Adipocyte (in vitro differentiated cells): ENCODE data around the gene TRIP12.
"Not testable (repeated sequence)": the region's sequence is repeated elsewhere in the genome, so short reads cannot be mapped to it uniquely, and the experiment has no call there.

Experiments used
- DNase-seq: peaks from one replicate; pipeline ENCODE4 v3.0.0-alpha.2; 2015; ENCODE audit warnings: low read depth
- H3K27me3 ChIP-seq: replicated peaks from 2 replicates; pipeline ENCODE4 v1.7.0; 2013; ENCODE audit warnings: mild to moderate bottlenecking, low read length, moderate library complexity; ENCODE audit not compliant: control insufficient read depth, insufficient read depth
- H3K36me3 ChIP-seq: 2 replicates; pipeline ENCODE4 v1.7.0; 2013; ENCODE audit warnings: low read length, mild to moderate bottlenecking, moderate library complexity; ENCODE audit not compliant: control insufficient read depth, insufficient read depth, severe bottlenecking
- H3K4me1 ChIP-seq: 2 replicates; pipeline ENCODE4 v1.7.0; 2013; ENCODE audit warnings: mild to moderate bottlenecking, low read length, moderate library complexity; ENCODE audit not compliant: control insufficient read depth, insufficient read depth
- H3K4me3 ChIP-seq: 2 replicates; pipeline ENCODE4 v1.7.0; 2013; ENCODE audit warnings: mild to moderate bottlenecking, low read length, moderate library complexity
- H3K9ac ChIP-seq: 2 replicates; pipeline ENCODE4 v1.7.0; 2013; ENCODE audit warnings: mild to moderate bottlenecking, low read length, moderate library complexity
- H3K9me3 ChIP-seq: 2 replicates; pipeline ENCODE4 v1.7.0; 2013; ENCODE audit warnings: mild to moderate bottlenecking, low read length, moderate library complexity; ENCODE audit not compliant: control insufficient read depth

The TRIP12 gene

DNA sequence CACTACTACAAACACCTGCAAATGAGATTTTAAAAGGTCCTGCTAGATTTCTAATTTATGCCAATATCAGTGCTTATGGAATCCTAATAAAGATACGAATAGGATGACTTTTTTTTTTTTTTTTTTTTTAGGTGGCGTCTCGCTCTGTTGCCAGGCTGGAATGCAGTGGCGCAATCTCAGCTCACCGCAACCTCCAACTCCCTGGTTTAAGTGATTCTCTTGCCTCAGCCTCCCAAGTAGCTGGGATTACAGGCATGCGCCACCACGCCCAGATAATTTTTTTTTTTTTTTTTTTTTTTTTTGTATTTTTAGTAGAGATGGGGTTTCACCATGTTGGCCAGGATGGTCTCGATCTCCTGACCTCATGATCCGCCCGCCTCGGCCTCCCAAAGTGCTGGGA, 135.5 kb downstream of the TRIP12 start:
- not testable (repeated sequence) for H3K9me3 ChIP-seq, H3K4me1 ChIP-seq, DNase-seq, H3K9ac ChIP-seq, H3K27me3 ChIP-seq, H3K4me3 ChIP-seq
- H3K36me3 ChIP-seq: peaks cover 83% of the 10 kb centered on the region

DNA sequence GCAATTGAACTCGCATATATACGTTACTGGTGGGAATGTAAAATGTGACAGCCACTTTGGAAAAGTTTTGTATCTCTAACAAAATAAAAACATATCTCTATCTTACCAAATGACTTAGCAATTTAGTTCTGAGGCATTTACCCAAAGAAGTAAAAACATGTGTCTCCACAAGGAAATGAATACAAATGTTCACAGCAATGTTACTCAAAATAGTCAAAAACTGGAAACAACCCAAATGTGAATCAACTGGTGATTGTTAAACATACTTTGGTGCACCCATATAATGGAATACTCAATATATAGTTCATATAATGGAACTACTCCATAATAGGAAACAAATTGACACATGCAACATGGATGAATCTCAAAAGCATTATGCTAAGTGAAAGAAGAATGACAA, 137.0 kb downstream of the TRIP12 start:
- no peaks in the 10 kb centered on the region for H3K9me3 ChIP-seq
- DNase-seq: peak; percentile 49
- no peak overlapping the region for H3K9ac ChIP-seq
- H3K4me1 ChIP-seq: peaks cover 12% of the 10 kb centered on the region
- no peaks in the 10 kb centered on the region for H3K27me3 ChIP-seq
- H3K4me3 ChIP-seq: no peak overlapping the region
- H3K36me3 ChIP-seq: peaks cover 80% of the 10 kb centered on the region

DNA sequence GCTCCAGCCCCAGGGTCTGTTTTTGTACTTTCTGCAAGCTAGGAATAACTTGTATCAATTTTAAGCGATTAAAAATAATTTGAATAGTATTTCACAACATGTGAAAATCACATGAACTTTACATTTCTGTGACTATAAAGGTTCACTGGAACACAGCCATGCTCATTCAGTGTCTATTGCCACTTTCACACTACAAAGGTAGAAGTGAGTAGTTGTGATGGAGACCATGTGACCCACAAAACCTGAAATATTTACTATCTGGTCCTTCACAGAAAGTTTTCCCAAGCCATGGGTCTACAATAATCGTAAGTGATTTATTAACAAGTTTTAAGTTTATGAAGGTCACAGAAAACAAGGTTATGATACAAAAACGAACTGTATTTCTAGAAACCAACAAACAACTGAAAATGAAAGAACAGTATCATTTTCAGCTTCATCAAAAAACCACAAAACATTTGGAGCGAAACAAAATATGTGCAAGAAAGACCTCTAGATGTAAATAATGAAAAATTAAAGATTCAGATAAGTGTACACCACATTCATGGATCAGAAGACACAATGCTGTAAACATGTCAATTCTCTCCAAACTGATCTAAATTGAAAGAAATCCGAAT, 138.6 kb downstream of the TRIP12 start:
- Histone ChIP-seq H3K36me3 (peaks cover 80% of the 10 kb centered on the region), H3K4me3 (no peak overlapping the region), H3K4me1 (peaks cover 12% of the 10 kb centered on the region), H3K27me3 (no peaks in the 10 kb centered on the region), H3K9me3 (no peaks in the 10 kb centered on the region), H3K9ac (no peak overlapping the region)
- no peak for DNase-seq

DNA sequence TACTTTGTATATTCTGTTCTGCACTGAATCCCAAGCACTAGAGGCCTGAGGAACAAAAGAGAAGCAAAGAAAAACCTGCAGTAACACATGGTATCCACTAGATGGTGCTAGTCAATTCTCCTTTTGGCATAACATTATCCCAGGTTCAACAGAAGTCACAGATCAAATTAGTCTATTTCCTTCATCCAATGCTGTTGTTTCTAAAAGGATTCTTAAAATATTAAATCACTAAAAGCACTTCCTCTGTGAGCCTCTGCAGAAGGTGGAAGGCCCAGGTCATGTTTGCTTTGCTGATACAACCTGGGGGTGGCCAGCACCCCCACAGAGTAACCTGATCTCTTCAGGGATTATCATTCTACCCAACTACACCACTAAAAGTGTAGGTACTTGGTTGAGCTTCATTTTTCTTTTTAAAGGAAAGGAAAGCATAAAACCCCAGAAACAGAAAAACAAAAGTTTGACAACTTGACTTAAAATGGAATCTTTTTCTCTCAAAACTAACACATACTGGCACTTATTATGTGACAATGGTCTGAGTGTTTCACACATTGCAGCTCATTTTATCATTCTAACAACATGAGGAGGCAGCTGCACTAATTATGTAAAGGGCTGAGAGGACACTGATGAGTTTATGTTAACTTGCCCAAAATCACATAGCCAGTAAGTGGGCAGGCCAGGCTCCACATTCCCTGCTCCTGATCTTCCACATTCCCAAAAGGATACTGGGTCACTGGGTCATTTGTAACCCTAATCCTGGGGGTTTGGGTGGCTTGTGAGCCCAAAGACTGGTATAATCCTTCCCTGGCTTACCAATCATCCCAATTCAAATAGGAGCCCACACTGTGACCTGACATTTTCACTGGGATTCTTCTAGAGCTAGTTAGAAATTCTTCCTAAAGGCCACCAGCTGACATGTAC, 140.7 kb downstream of the TRIP12 start:
- Histone ChIP-seq H3K4me1 (peaks cover 12% of the 10 kb centered on the region), H3K9ac (no peak overlapping the region), H3K27me3 (no peaks in the 10 kb centered on the region), H3K4me3 (no peak overlapping the region), H3K36me3 (peaks cover 81% of the 10 kb centered on the region), H3K9me3 (no peaks in the 10 kb centered on the region)
- DNase-seq: peak; percentile 77

DNA sequence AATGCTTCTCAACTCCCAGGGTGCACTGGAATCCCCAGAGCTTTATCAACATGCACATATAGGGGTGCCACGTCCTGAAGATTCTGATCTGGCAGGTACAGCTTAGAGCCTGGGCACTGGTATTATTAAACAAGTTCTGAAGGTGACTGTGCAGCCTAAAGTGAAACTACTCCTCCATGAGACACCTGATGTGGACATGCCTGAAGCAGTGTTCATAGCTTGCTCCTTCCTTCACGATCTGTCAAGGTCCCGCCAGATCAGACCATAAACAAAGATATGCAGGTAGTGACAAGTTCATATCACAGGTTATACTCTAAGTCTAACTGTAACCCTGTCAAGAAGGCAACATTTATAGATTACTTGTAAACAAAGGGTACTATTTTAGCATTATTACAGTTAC, 142.2 kb downstream of the TRIP12 start:
- Histone ChIP-seq H3K9ac (no peak overlapping the region), H3K36me3 (peaks cover 82% of the 10 kb centered on the region), H3K9me3 (no peaks in the 10 kb centered on the region), H3K4me3 (no peak overlapping the region), H3K27me3 (no peaks in the 10 kb centered on the region), H3K4me1 (peaks cover 6% of the 10 kb centered on the region)
- no peak for DNase-seq

DNA sequence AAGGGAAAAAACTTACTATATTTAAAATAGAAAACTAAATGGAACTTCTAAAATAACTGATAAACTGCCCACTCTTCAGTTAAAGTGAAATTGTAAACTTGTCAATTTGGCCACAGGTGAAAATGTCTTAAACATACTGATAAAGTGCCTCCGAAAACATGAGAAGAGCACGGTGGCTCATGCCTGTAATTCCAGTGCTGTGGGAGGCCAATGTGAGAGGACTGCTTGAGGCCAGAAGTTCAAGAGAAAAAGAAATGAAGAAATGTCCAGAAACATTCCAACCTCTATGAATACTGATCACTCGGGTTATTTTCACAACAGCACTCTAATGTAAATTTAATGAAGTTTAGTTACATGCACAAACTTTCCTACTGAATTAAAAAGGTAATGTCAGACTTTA, 144.1 kb downstream of the TRIP12 start:
- H3K4me1 ChIP-seq: peaks cover 3% of the 10 kb centered on the region
- no peak overlapping the region for H3K9ac ChIP-seq
- H3K4me3 ChIP-seq: no peak overlapping the region
- no peaks in the 10 kb centered on the region for H3K9me3 ChIP-seq
- no peak for DNase-seq
- H3K27me3 ChIP-seq: no peaks in the 10 kb centered on the region
- peaks cover 93% of the 10 kb centered on the region for H3K36me3 ChIP-seq

DNA sequence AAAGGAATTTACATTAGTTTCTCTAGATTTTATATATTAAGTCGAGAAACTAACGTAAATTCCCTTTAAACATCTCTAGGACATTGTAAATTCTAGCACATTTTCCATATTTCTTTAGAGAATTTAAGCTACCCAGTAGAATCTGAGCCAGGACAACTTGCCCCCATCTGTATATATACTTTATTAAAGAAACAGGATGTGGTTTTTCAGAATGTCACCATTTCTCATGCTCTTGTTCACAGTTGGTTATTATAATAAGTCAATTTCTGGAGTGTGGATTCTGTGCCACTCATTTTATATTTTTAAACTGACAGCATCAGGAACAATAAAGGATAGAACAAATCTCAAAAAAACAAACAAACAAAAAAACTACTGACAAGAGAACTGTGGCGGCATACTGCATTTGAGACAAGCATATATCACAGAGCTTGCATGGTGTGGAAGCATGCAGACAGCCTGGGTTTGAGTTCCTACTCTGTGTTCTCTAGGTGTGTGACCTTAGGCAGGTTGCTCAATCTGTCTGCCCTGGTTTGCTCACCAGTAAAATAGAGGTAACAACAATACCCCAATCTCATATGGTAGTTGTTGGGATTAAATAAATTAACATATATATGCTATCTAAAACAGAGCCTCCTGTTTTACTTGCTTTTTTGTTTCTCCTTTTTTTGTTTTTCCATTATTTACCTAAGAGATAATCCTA, 146.0 kb downstream of the TRIP12 start:
- Histone ChIP-seq H3K9ac (no peak overlapping the region), H3K9me3 (no peaks in the 10 kb centered on the region), H3K36me3 (peaks cover 97% of the 10 kb centered on the region), H3K27me3 (no peaks in the 10 kb centered on the region), H3K4me1 (no peaks in the 10 kb centered on the region), H3K4me3 (no peak overlapping the region)
- DNase-seq: no peak

DNA sequence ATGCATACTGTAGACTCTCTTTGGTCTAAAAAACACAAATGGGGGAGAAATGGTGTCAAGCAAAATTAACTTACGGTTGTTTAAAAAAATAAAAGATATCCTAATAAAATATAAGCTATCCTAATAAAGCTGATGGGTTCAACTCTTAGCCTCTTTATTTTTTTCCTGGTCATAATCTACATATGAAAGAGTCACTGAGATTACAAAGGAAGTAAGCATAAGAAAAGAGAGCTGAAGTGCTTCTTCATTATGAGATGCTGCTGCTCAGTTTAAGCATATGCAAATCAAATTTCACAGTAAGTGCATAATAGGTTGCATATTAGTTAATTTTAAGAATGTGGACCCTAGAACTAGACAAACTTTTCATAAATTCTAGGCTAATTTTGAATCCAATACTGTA, 147.6 kb downstream of the TRIP12 start:
- Histone ChIP-seq H3K9ac (no peak overlapping the region), H3K4me1 (no peaks in the 10 kb centered on the region), H3K27me3 (no peaks in the 10 kb centered on the region), H3K9me3 (no peaks in the 10 kb centered on the region), H3K4me3 (no peak overlapping the region), H3K36me3 (peaks cover 97% of the 10 kb centered on the region)
- no peak for DNase-seq

DNA sequence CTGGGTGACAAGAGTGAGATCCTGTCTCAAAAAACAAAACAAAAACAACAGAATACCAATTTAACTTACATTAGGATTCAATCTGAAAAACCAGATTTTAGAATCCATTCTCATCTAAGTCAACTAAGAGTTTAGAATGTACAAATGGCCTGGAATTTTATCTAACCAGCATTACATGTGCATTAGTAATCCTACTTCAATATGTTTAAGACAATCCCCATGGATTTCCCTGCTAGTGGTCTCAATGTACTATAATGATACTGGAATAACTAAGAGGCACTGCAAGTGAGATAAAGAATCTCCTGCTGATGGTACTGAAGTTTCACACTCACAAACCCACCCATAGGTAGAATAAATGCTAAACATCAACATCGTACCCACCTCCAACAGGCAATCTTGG, 153.6 kb downstream of the TRIP12 start:
- Histone ChIP-seq H3K9me3 (no peaks in the 10 kb centered on the region), H3K27me3 (no peaks in the 10 kb centered on the region), H3K4me1 (no peaks in the 10 kb centered on the region), H3K4me3 (no peak overlapping the region), H3K9ac (no peak overlapping the region), H3K36me3 (peaks cover 98% of the 10 kb centered on the region)
- no peak for DNase-seq

DNA sequence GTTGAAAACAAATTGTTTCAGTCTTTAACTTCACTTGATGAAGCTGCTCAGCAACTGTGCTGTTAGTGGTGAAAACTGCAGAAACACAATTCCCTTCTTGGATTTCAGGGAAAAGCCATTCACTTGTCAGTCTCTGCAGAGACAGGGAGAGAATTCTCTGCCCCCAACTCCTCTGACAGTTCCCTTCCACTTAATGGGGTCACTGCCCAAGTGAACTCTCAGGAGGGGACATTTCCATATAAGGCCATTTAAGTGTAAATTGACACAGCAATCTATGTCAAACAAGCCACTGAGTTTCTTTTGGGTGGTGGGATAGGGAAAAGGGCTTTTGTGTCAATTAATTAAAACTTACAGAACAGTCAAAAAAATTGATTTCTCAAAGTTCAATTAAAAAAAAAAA, 156.1 kb downstream of the TRIP12 start:
- no peaks in the 10 kb centered on the region for H3K9me3 ChIP-seq
- H3K4me1 ChIP-seq: no peaks in the 10 kb centered on the region
- H3K36me3 ChIP-seq: peaks cover 79% of the 10 kb centered on the region
- no peak for DNase-seq
- no peak overlapping the region for H3K9ac ChIP-seq
- H3K27me3 ChIP-seq: no peaks in the 10 kb centered on the region
- H3K4me3 ChIP-seq: no peak overlapping the region

DNA sequence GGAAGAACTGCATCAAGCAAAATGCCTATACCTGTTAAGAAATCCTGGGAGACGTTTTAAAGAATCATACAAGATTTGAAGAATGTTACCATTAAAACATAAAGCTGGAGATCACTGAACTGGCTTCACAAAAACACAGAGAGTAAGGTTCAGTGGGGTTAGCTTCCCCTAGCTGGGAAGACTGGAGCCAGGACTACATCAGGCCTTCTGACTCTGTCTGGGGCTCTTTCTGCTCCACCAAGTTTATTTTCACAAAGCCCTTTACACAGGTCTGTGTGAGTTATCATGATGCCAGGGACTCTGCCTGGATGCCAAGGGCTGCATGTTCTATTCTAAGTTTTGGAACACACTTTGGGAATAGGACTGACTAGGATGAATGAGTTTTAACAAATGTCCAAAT, 160.1 kb downstream of the TRIP12 start:
- Histone ChIP-seq H3K36me3 (peaks cover 39% of the 10 kb centered on the region), H3K27me3 (no peaks in the 10 kb centered on the region), H3K4me3 (no peak overlapping the region), H3K4me1 (no peaks in the 10 kb centered on the region), H3K9me3 (no peaks in the 10 kb centered on the region), H3K9ac (no peak overlapping the region)
- DNase-seq: no peak
